Bronchial epithelial cell (primary cell): ENCODE data around the gene PIBF1. TPM values are rescaled to one million over a fixed set of nuclear protein-coding genes. Genes with fewer than 3 reads are reported as not detected.

ENCODE experiments used
- DNase-seq: peaks from one replicate; pipeline ENCODE4 v3.0.0-alpha.2; 2010; ENCODE audit warnings: low read depth
- FAIRE-seq: peaks from 2 replicates; lab custom pipeline; 2011; peaks lifted over from hg19 to GRCh38; lab: Jason Lieb, UNC
- H3K27me3 ChIP-seq: 2 replicates; pipeline ENCODE4 v1.5.1; 2011; ENCODE audit warnings: low read length; ENCODE audit not compliant: control insufficient read depth, insufficient read depth
- H3K36me3 ChIP-seq: 2 replicates; pipeline ENCODE4 v1.5.1; 2011; ENCODE audit warnings: low read length; ENCODE audit not compliant: control insufficient read depth, insufficient read depth
- H3K4me3 ChIP-seq: 2 replicates; pipeline ENCODE4 v1.5.1; 2011; ENCODE audit warnings: mild to moderate bottlenecking, low read depth, low read length, control low read depth
- total RNA-seq: library from RNA; depleted of rRNA; stranded (reverse); fragments of >200 nt; gene quantifications from 2 replicates; pipeline ENCODE4 v1.2.1, GENCODE V29; 2014
- TF ChIP-seq, protein P1 (sequence below): IDR thresholded peaks from 2 replicates; pipeline ENCODE4 v1.5.1; 2011; ENCODE audit warnings: mild to moderate bottlenecking, moderate library complexity, low read length, control low read depth, inconsistent platforms; ENCODE audit not compliant: insufficient read depth, severe bottlenecking

The PIBF1 gene
- total RNA-seq, 1 donor from 2014 or later = 16.8 TPM

DNA sequence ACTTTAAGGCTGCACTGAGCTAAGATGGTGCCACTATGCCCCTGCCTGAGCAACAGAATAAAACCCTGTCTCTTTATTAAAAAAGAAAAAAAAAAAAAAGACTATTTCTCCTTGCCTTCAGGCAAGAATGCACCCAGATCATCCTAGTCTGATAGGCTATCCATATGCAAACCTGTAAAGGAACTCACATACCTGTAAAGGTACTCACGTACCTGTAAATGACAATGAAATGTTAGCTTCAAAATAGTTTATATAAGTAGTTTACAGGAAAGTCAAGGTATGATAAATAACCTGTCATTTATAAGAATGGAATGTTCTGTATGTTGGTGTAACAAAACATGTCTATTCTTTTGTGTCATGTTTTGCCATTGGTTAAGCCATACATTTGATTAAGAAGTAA lies 86.3 kb downstream of the PIBF1 start:
- H3K4me3 ChIP-seq = no peak overlapping the region
- H3K27me3 ChIP-seq = no peaks in the 10 kb centered on the region
- H3K36me3 ChIP-seq = peaks cover 2% of the 10 kb centered on the region
- no peak for FAIRE-seq
- DNase-seq = no peak
- TF ChIP-seq, protein P1, sequence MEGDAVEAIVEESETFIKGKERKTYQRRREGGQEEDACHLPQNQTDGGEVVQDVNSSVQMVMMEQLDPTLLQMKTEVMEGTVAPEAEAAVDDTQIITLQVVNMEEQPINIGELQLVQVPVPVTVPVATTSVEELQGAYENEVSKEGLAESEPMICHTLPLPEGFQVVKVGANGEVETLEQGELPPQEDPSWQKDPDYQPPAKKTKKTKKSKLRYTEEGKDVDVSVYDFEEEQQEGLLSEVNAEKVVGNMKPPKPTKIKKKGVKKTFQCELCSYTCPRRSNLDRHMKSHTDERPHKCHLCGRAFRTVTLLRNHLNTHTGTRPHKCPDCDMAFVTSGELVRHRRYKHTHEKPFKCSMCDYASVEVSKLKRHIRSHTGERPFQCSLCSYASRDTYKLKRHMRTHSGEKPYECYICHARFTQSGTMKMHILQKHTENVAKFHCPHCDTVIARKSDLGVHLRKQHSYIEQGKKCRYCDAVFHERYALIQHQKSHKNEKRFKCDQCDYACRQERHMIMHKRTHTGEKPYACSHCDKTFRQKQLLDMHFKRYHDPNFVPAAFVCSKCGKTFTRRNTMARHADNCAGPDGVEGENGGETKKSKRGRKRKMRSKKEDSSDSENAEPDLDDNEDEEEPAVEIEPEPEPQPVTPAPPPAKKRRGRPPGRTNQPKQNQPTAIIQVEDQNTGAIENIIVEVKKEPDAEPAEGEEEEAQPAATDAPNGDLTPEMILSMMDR = no peak

DNA sequence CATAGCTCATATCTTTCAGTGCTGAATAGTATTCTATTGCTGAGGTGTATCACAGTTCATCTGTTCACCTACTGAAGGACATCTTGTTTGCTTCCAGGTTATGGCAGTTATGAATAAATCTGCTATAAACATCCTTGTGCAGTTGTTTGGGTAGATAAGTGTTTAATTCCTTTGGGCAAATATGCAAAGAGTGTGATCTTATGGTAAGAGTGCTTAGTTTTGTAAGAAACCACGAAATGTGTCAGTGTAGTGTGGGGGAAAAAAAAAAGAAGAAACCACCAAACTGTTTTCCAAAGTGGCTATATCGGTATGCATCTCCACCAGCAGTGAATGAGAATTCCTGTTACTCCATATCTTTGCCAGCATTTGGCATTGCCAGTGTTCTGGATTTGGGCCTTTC lies 93.3 kb downstream of the PIBF1 start:
- FAIRE-seq (no peak), DNase-seq (no peak)
- no peaks in the 10 kb centered on the region for H3K36me3 ChIP-seq
- TF ChIP-seq, protein P1 = no peak
- no peaks in the 10 kb centered on the region for H3K27me3 ChIP-seq
- H3K4me3 ChIP-seq = no peak overlapping the region

DNA sequence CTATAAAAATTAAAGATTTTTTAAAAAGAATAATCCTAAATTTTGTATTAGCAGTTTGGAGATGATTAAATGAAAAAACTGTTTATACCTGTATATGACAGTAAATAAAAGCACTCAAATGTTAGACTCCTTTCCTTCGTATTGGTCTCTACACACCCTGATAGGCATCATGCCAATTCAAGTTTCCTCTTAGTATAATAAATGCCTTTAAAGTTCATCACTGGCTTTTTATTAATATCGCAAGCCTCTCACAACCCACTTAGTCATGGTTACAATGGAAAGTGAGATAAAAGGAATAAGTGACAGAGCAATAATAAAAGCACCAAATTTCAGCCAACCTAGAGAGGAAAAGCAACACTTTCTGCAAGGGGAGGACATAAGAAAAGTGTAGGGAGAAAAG lies 102.2 kb downstream of the PIBF1 start:
- FAIRE-seq (no peak), DNase-seq (no peak)
- no peaks in the 10 kb centered on the region for H3K27me3 ChIP-seq
- TF ChIP-seq, protein P1 = no peak
- H3K36me3 ChIP-seq = no peaks in the 10 kb centered on the region
- H3K4me3 ChIP-seq = no peak overlapping the region

DNA sequence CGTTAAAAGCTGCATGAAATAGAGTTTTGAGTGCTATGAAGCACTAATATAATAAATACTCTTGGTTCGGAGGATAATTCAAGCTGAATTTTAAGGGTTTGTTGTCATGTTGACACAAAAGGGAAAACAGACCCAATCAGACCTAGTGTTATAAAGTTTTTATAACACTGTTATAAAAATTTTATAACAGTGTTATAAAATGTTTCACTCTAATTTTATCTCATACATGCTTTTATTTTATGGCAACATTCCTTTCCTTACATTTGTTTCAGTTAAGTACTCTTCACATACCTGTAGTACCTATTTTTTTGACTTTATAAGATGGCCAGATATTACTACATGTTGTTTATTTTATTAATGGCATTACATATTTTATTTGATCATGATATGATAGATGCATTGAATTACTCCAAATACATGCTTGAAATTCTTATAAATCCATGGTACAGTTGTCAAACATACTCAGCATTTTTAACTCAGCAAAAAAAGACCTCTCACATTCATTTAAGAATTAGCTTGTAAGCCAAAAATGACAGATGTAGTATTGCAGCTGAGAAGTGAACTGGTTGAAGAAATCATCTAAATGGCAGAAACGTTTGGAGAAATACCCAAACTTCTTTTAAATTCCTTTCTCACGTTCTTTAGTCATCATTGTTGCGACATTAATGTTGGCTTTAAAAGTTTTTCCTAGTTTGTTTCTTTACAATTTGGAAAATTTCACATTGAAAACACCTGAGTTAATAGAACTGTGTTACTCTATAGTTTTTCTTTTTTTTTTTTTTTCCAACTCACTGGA lies 104.5 kb downstream of the PIBF1 start:
- no peaks in the 10 kb centered on the region for H3K36me3 ChIP-seq
- DNase-seq = no peak
- TF ChIP-seq, protein P1 = no peak
- no peaks in the 10 kb centered on the region for H3K27me3 ChIP-seq
- FAIRE-seq = no peak
- H3K4me3 ChIP-seq = no peak overlapping the region

DNA sequence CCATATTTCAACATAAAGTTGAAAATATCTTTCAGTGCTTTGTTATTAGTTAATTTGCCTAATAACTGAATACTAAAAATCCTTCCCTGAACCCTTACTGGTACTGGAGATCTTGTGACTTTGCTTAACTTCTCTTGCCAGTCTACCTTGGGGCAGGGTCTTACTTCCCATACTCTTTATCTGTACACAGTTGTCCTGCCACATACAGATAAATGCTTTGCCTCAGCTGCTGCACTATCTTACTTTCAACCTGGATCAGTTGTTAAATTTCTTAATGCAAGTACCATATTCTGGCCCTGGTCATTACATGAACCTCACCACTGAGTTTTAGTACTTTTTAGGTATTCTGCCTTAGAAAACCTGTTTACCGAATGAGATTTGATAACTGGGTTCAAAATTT lies 107.6 kb downstream of the PIBF1 start:
- Histone ChIP-seq H3K36me3 (no peaks in the 10 kb centered on the region), H3K4me3 (no peak overlapping the region), H3K27me3 (no peaks in the 10 kb centered on the region)
- FAIRE-seq (no peak), DNase-seq (no peak)
- TF ChIP-seq, protein P1 = no peak
